HT-29 (cell line): Measurements from ENCODE around the gene CD200R1L. TPM values are rescaled to one million over a fixed set of nuclear protein-coding genes. Genes with fewer than 3 reads are reported as not detected.

Experiments used
- DNase-seq: peaks from one replicate; pipeline ENCODE4 v3.0.0-alpha.2; 2015; ENCODE audit warnings: low spot score
- total RNA-seq: library from RNA; depleted of rRNA; stranded (reverse); fragments of >200 nt; shearing (Covaris generic); gene quantifications from 2 replicates; pipeline ENCODE4 v1.2.3, GENCODE V29; 2014

CD200R1L gene
- total RNA-seq, 1 experiment from 2014 or later, result not detected

- DNase-seq, result no peak
Observed at GRCh38 chr3:112786881-112787579, 59.6 kb downstream of the CD200R1L start.

- no peak for DNase-seq
Observed at GRCh38 chr3:112786002-112786590, 60.6 kb downstream of the CD200R1L start.

- DNase-seq, result no peak
Observed at GRCh38 chr3:112785321-112786001, 61.2 kb downstream of the CD200R1L start.

GRCh38 chr3:112782491-112782890 lies 64.2 kb downstream of the CD200R1L start:
- DNase-seq, result no peak

GRCh38 chr3:112781599-112781998 lies 65.1 kb downstream of the CD200R1L start:
- no peak for DNase-seq

- no peak for DNase-seq
Observed at GRCh38 chr3:112779558-112780480, 66.8 kb downstream of the CD200R1L start.

GRCh38 chr3:112779011-112779410 lies 67.7 kb downstream of the CD200R1L start:
- DNase-seq, result no peak

GRCh38 chr3:112778353-112778948 lies 68.2 kb downstream of the CD200R1L start:
- no peak for DNase-seq

GRCh38 chr3:112777811-112778210 lies 68.9 kb downstream of the CD200R1L start:
- DNase-seq, result no peak

GRCh38 chr3:112776836-112777235 lies 69.8 kb downstream of the CD200R1L start:
- no peak for DNase-seq

GRCh38 chr3:112776000-112776399 lies 70.7 kb downstream of the CD200R1L start:
- no peak for DNase-seq

GRCh38 chr3:112775011-112775742 lies 71.5 kb downstream of the CD200R1L start:
- no peak for DNase-seq

- DNase-seq, result peak; percentile 60
Observed at GRCh38 chr3:112774293-112774926, 72.3 kb downstream of the CD200R1L start.

- peak; percentile 91 for DNase-seq
Observed at GRCh38 chr3:112773864-112774263, 72.8 kb downstream of the CD200R1L start.

GRCh38 chr3:112770951-112771350 lies 75.7 kb downstream of the CD200R1L start:
- DNase-seq, result no peak

GRCh38 chr3:112770032-112770626 lies 76.5 kb downstream of the CD200R1L start:
- DNase-seq, result no peak

GRCh38 chr3:112769286-112769978 lies 77.2 kb downstream of the CD200R1L start:
- DNase-seq, result no peak

GRCh38 chr3:112767777-112768176 lies 78.9 kb downstream of the CD200R1L start:
- DNase-seq, result no peak

GRCh38 chr3:112767177-112767576 lies 79.5 kb downstream of the CD200R1L start:
- no peak for DNase-seq
